ENCODE results near the gene EFCAB10.
A peak's percentile ranks its signal among the peaks of the same experiment; 100 is the strongest.
"Not testable (repeated sequence)": the region's sequence is repeated elsewhere in the genome, so short reads cannot be mapped to it uniquely, and the experiment has no call there.

The EFCAB10 gene

GRCh38 chr7:105610165-105610930 is 29.1 kb upstream of the EFCAB10 start:
- ATAC-seq (no peak), DNase-seq (ENCODE audit: low spot score in 2 of 2) (no peak)
- peaks cover 15% of the 10 kb centered on the region for H3K36me3 Mint-ChIP-seq
- no peak overlapping the region for H3K4me3 Mint-ChIP-seq
- no peak overlapping the region for H3K27ac Mint-ChIP-seq
- no peaks in the 10 kb centered on the region for H3K4me1 Mint-ChIP-seq
- H3K9me3 Mint-ChIP-seq = no peaks in the 10 kb centered on the region

- H3K36me3 Mint-ChIP-seq = no peaks in the 10 kb centered on the region
- H3K9me3 Mint-ChIP-seq = no peaks in the 10 kb centered on the region
- H3K4me3 Mint-ChIP-seq = no peak overlapping the region
- no peaks in the 10 kb centered on the region for H3K4me1 Mint-ChIP-seq
- ATAC-seq = no peak
- H3K27ac Mint-ChIP-seq = no peak overlapping the region
- DNase-seq (ENCODE audit: low spot score in 2 of 2) = no peak
Observed at GRCh38 chr7:105602325-105603305, 21.3 kb upstream of the EFCAB10 start.

GRCh38 chr7:105600720-105601550 is 19.6 kb upstream of the EFCAB10 start:
- Mint-ChIP-seq H3K4me1 (no peaks in the 10 kb centered on the region), H3K4me3 (no peak overlapping the region), H3K9me3 (no peaks in the 10 kb centered on the region), H3K36me3 (no peaks in the 10 kb centered on the region), H3K27ac (no peak overlapping the region)
- no peak for ATAC-seq
- no peak for DNase-seq (ENCODE audit: low spot score in 2 of 2)

GRCh38 chr7:105599551-105599950 is 18.3 kb upstream of the EFCAB10 start:
- Mint-ChIP-seq H3K9me3 (no peaks in the 10 kb centered on the region), H3K27ac (no peak overlapping the region), H3K4me1 (no peaks in the 10 kb centered on the region), H3K36me3 (no peaks in the 10 kb centered on the region), H3K4me3 (no peak overlapping the region)
- ATAC-seq = no peak
- no peak for DNase-seq (ENCODE audit: low spot score in 2 of 2)

- not testable (repeated sequence) for H3K4me3 Mint-ChIP-seq; H3K36me3 Mint-ChIP-seq; H3K27ac Mint-ChIP-seq; ATAC-seq; H3K4me1 Mint-ChIP-seq; H3K9me3 Mint-ChIP-seq; DNase-seq (ENCODE audit: low spot score in 2 of 2)
Observed at GRCh38 chr7:105599080-105599479, 17.8 kb upstream of the EFCAB10 start.

GRCh38 chr7:105596866-105597265 is 15.6 kb upstream of the EFCAB10 start:
- Mint-ChIP-seq H3K27ac (no peak overlapping the region), H3K9me3 (no peaks in the 10 kb centered on the region), H3K36me3 (no peaks in the 10 kb centered on the region), H3K4me3 (no peak overlapping the region), H3K4me1 (no peaks in the 10 kb centered on the region)
- DNase-seq (ENCODE audit: low spot score in 2 of 2) = no peak
- no peak for ATAC-seq

- Mint-ChIP-seq H3K4me3 (no peak overlapping the region), H3K4me1 (peaks cover 6% of the 10 kb centered on the region), H3K9me3 (no peaks in the 10 kb centered on the region), H3K27ac (no peak overlapping the region), H3K36me3 (no peaks in the 10 kb centered on the region)
- no peak for DNase-seq (ENCODE audit: low spot score in 2 of 2)
- no peak for ATAC-seq
Observed at GRCh38 chr7:105594034-105594433, 12.7 kb upstream of the EFCAB10 start.

GRCh38 chr7:105591522-105591921 is 10.2 kb upstream of the EFCAB10 start:
- H3K9me3 Mint-ChIP-seq = no peaks in the 10 kb centered on the region
- no peak overlapping the region for H3K4me3 Mint-ChIP-seq
- H3K4me1 Mint-ChIP-seq = peaks cover 6% of the 10 kb centered on the region
- no peak for ATAC-seq
- H3K27ac Mint-ChIP-seq = no peak overlapping the region
- H3K36me3 Mint-ChIP-seq = no peaks in the 10 kb centered on the region
- no peak for DNase-seq (ENCODE audit: low spot score in 2 of 2)

GRCh38 chr7:105590793-105591192 is 9.5 kb upstream of the EFCAB10 start:
- no peaks in the 10 kb centered on the region for H3K36me3 Mint-ChIP-seq
- no peak for ATAC-seq
- no peak overlapping the region for H3K4me3 Mint-ChIP-seq
- H3K4me1 Mint-ChIP-seq = peaks cover 6% of the 10 kb centered on the region
- DNase-seq (ENCODE audit: low spot score in 2 of 2) = no peak
- H3K9me3 Mint-ChIP-seq = no peaks in the 10 kb centered on the region
- H3K27ac Mint-ChIP-seq = no peak overlapping the region

GRCh38 chr7:105589356-105590077 is 8.2 kb upstream of the EFCAB10 start:
- peaks cover 6% of the 10 kb centered on the region for H3K4me1 Mint-ChIP-seq
- ATAC-seq = peak; percentile 93
- no peak overlapping the region for H3K4me3 Mint-ChIP-seq
- DNase-seq (ENCODE audit: low spot score in 2 of 2) = peak; percentile 14 to 65
- no peaks in the 10 kb centered on the region for H3K36me3 Mint-ChIP-seq
- peaks cover under 1% of the 10 kb centered on the region for H3K9me3 Mint-ChIP-seq
- no peak overlapping the region for H3K27ac Mint-ChIP-seq

- Mint-ChIP-seq H3K4me3 (no peak overlapping the region), H3K4me1 (peaks cover 6% of the 10 kb centered on the region), H3K9me3 (peaks cover 3% of the 10 kb centered on the region), H3K27ac (no peak overlapping the region), H3K36me3 (no peaks in the 10 kb centered on the region)
- no peak for DNase-seq (ENCODE audit: low spot score in 2 of 2)
- ATAC-seq = peak; percentile 60
Observed at GRCh38 chr7:105587909-105588635, 6.8 kb upstream of the EFCAB10 start.

GRCh38 chr7:105585850-105586500 is 4.7 kb upstream of the EFCAB10 start:
- H3K27ac Mint-ChIP-seq = no peak overlapping the region

GRCh38 chr7:105584165-105584564 is 2.9 kb upstream of the EFCAB10 start:
- Mint-ChIP-seq H3K27ac (no peak overlapping the region), H3K4me1 (peaks cover 10% of the 10 kb centered on the region), H3K4me3 (no peak overlapping the region), H3K36me3 (no peaks in the 10 kb centered on the region), H3K9me3 (peaks cover 3% of the 10 kb centered on the region)
- ATAC-seq = no peak
- DNase-seq (ENCODE audit: low spot score in 2 of 2) = no peak

More at GRCh38 chr7:105585850-105586500, 4.7 kb upstream of the EFCAB10 start:
- no peak overlapping the region for H3K4me3 Mint-ChIP-seq
- DNase-seq (ENCODE audit: low spot score in 2 of 2) (no peak), ATAC-seq (no peak)
- peaks cover 13% of the 10 kb centered on the region for H3K4me1 Mint-ChIP-seq
- no peaks in the 10 kb centered on the region for H3K36me3 Mint-ChIP-seq
- peaks cover 3% of the 10 kb centered on the region for H3K9me3 Mint-ChIP-seq

- H3K4me3 Mint-ChIP-seq = no peak overlapping the region
- ATAC-seq = no peak
- peaks cover 3% of the 10 kb centered on the region for H3K9me3 Mint-ChIP-seq
- H3K27ac Mint-ChIP-seq = no peak overlapping the region
- no peak for DNase-seq (ENCODE audit: low spot score in 2 of 2)
- H3K4me1 Mint-ChIP-seq = peaks cover 9% of the 10 kb centered on the region
- no peaks in the 10 kb centered on the region for H3K36me3 Mint-ChIP-seq
Observed at GRCh38 chr7:105583061-105583460, 1.8 kb upstream of the EFCAB10 start.
